GM15510 (cell line): Measurements from ENCODE around the gene CTNNA2.

Experiments used
- POLR2A ChIP-seq: IDR thresholded peaks from 3 replicates; pipeline ENCODE4 v1.6.1; 2011; ENCODE audit warnings: borderline replicate concordance; ENCODE audit not compliant: insufficient read length; ENCODE audit errors: extremely low read depth

Gene CTNNA2

DNA sequence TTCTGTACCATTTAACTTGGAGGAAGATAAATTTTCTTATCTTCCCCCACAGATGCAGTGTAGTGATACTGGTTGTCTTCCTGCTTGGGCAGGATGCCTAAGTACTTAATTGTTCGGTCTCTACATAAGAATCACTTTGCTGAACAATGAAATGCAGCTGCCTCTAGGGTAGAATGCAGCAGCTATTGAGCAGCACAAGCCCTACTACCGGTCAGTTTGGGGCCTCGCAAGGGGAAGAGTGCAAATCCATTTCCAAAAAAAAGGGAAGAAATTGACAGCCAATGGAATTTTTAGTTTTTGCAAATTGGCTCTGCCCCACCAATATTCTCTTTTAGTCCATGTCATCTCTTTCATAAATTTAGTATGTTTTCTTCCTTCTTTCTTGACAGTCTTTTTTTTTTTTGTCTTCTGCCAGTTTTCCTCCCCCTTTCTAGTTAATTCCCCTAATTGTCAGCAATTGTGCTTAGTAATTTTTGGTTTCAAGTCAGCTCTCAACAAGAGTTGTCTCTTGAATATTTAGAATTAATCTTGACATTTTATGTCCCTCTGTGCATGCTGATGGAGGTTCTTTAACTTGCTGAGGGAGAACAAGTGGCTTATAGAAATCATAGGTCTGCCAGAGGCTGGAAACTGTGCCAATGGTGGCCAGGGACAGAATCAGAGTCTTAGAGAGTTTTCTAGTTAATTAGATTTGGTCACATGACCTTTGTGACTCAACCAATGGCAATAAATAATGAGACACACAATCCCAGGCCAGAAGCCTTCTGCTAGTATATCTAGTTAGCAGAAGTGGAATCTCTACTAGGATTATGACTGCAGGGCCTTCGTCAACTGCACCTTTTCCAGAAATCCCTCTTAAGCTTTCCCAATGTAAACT lies 270.0 kb downstream of the CTNNA2 start:
- no peak for TF ChIP-seq POLR2A

DNA sequence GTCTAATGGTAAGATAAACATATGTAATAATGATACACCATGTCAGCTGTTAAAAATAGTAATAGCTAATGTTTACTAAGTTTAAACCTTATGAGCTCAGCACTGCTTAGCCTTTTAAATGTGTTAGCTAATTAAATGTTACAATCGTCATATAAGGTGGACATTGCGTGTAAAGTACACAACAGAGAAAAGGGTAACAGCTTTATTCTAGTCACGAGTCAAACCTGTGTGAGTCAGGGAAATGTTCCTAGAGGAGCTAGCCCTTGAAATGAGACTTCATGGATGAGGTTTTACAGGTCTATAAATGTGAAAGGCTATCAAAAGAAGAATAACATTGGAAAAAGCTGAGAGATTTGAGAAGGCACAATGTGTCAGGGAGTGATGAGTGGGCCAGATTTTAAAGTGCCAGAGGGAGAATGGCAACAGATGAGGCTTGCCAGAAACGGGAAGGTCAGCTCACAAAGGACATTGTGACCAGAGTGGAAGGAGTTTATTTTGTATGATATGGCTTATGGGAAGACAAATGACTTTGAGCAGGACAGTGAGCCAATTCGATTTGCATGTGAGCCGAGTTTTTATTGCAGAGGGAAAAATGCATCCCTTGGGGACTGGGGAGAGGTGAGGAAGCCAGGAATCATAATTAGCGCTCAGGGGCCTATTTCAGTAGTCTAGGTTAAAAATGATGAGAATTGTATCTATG lies 276.3 kb downstream of the CTNNA2 start:
- no peak for TF ChIP-seq POLR2A

DNA sequence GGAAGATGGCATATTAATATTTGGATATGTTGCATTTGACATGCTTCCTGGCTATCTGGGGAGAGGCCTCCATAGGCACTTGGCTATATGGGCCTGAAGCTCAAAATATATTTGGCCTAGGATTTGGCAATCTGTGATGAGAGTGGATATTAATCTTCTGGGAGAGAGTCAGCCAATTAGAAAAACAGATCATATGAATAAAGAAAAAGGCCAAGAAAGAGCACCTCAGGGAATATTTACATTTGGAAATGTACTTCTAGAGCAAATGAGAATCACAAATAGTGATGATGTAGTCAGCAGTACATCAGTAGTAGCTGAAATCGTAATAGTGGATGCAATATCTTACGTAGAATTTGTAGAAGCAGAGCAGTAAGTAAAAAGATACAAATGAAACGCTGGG lies 277.0 kb downstream of the CTNNA2 start:
- no peak for TF ChIP-seq POLR2A

DNA sequence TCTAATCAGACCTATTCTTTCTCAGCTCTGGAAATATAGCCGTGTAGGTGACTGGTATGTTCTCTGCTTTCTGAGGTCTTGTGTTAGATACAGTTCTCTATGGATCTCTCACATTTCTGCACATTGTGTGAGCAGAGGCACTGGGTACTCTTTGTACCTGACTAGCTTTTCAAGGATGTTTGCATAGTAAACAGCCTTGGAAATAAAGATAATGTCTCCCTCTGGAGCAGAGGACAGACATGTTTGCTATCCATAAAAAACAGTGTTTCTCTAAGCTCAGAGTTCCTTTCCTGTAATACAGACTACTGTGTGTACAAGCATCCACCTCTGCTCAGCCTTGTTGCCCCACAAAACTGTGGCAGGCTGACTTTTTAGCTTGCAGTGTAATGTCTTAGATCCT lies 279.2 kb downstream of the CTNNA2 start:
- no peak for TF ChIP-seq POLR2A

DNA sequence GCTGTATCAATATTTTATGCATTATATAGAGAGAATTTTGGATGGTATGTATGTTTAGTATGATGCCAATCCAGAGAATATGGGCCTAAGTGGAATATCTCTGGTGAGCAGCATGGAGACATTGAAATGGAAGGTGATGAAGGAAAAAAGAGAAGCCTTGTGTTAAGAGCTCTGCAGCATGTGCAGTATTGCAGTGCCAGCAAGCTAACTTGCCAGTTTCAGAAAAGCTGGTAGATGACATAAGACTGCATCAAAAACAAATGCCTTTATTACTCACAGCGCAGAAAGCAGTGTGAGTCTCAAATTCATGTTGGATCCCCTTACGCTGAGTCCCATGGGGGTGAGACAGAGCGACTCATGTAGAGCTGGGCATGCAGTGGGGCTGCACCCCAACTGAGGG lies 280.2 kb downstream of the CTNNA2 start:
- no peak for TF ChIP-seq POLR2A

DNA sequence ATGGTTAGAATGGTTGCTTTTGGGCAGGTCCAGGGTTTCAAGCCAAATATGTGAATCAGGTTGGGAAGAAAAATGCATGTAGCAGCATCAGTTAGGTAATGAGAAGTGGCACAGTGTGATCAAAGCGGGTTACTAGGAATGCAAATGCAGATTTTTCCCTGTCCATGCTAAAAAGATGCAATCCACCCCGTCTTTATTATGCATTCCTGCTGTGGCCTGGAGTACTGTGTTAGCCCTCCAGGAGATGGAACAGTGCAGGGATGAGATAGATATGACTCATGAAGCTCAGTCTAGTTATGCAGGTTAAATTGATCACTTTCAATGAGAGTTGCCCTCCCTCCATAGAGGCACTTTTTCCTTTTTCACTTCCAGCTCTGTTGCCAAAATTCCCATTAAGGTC lies 283.8 kb downstream of the CTNNA2 start:
- no peak for TF ChIP-seq POLR2A

DNA sequence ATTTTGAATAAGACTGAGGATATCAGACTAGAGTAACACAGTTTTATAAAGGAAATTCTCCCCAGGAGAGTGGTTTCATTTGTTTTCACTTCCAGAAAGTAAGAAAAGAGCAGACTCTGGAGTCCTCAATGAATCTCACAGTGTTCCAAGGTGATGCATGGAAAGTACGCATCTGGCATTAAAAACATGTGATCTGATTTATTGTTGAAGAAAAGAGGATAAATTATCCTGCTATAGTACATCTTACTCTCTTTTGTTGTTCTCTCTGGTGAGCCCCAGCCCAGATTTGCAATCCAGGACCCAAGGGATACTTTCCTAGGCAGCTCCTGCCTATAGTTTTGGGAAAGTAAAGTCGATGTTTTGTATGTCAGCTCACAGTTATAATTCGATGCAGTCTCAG lies 285.9 kb downstream of the CTNNA2 start:
- TF ChIP-seq POLR2A = no peak

DNA sequence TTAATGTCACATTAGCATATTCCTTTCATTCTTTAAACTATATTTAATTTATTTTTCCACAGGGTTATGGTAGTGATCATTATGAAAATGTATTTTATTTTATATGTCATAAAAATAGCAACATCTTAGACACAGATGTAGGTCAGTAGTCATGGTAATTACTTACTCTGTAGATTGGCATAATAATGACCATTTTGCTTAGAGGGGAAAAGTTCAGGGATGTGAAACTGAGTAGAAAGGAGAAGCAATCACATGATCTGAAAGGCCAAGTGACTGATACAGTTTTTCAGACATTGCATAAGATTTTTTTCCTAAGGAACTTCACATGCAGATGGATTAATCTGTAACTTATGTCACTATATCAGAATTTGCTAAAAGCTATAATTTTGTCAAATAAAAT lies 286.9 kb downstream of the CTNNA2 start:
- TF ChIP-seq POLR2A = no peak

DNA sequence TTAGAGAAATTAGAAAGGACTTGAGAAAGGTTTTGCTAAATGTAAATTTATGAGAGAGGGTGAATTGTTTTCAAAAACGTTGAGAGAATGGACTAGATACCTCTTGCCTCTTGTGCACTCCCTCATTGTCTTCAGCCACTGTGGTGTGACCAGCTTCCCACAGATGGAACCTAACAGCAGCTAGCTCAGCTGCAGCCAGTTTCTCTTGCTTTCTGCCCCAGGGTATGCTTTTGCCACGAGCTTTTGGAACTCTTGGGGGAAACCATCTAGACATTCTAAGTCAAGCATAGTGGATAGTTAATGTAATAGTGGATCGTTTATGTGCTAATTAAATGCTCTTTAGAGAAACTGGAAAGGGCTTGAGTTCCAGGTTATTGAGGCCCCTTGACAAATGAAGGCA lies 288.2 kb downstream of the CTNNA2 start:
- no peak for TF ChIP-seq POLR2A

DNA sequence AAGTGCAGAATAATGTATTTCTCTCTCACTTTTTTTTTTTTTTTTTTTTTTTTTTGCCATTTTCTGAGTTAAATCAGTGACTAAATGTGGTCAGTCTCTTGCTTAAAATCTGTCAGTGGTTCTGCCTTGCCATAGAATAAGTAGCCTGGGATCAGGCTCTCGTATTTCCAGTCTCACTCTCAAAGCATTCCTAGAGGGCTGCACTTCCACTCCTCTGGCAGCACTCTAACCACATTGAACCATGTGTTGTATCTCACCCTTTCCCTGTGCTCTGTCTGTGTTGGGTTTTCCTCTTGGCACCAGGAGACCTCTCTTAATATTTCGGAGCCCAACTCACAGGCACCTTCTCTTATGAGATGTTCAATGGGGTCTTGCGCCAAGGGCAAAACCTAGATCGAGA lies 304.4 kb downstream of the CTNNA2 start:
- no peak for TF ChIP-seq POLR2A

DNA sequence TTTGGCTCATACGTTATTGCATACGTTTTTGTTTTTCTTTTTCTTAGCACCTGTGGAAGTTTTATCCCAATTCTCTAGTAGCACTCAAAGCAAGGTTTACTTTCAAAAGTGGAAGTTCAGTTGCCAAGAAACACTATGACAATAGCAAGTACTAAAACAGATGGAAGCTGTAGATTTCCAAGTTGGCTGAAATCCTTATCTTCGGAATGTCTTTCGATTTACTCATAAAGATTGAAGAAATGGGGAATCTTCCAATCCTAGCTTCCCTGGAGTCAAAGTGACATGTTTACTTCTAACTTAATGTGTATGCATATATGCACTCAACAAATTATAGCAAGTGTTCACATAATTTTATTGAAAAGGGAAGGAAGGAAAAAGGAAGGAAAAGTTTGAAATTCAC lies 307.4 kb downstream of the CTNNA2 start:
- no peak for TF ChIP-seq POLR2A

DNA sequence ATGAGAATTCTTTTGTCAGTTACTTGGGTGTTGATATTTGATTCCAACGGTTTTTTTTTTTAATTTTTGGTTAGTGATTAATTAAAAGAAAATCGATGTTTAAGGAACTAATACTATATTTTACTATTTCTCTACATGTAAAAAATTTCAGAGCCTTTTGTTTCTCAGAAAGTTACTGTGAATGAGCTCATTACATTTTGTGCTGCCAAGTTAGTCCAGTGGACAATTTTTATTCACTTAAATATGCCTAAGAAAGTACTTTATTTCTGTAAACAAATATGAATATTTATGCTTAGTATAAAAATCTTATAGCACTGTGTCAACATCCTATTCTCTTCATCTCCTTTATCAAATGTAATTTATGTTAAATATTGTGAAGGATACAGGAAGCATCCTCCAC lies 309.3 kb downstream of the CTNNA2 start:
- TF ChIP-seq POLR2A = no peak

DNA sequence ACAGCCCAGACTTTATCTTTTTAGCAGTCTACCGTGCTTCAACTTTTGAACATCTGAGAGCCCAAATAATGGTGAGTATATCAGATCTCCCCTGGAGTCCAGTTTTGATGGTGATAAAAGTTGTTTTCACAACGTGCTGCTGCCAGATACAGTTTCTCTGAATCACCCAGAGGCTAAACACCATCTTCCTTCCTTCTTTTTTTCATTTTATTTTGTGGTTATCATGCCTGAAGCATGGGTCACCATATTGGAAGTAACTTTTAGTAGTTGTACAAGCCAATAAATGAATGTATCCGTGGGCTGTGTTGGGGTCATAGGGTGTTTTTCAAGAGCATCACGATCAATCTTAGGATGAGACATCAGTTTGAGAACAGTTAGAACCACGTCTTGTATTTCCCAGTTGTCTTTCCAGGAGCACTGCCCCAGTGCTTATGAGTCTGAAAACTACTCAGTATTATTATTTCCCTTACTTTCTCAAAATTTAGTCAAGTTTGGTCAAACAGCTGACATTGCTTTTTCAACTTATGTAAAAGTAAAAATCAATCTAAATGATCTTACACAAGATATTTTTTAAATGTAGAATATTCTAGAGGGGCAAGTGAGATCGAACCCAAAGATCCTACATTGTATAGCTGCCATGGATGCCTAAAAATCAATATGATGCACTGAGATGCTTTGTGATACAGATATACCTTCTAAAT lies 311.4 kb downstream of the CTNNA2 start:
- no peak for TF ChIP-seq POLR2A

DNA sequence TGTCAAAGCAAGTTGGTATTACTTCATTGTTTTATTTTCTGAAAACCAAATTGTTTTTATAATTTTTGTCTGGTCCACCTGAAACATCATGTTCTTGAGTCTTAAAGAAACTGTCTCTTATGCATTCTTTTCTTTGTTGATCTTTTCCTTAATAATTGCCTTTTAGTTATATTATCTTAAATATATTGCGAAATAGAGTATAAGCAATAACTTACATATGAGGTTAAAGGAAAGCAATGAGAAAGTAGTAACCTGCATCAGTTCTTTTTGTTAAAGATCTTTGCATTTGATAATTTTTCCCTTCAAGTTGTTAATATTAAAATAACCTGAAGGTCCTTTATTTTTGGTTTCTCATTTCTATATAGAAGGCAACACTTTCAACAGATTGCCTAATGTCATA lies 315.0 kb downstream of the CTNNA2 start:
- TF ChIP-seq POLR2A = no peak

DNA sequence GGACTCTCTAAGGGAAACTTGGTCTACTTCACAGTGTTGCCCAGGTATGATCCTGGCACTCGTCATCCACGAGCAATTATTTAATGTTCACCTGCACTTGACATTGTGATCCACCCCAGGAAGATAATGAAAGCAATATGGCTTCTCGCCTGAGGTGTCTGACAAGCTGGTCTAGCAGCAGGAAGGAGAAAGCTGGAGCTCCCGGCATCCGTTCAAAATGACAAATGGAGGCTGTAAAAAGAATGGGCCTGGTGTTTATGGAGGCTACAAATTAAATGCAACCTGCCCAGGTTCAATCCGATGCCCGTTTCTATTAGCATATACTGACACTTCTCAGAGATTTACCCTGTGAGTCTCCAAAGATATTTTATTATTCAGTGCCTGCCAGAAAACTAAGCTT lies 317.6 kb downstream of the CTNNA2 start:
- TF ChIP-seq POLR2A = no peak
